Hepatocyte (in vitro differentiated cells): ENCODE measurements around the gene TMIE.

Source experiments
- EZH2 ChIP-seq: fragments of 200-600 bp; sonication (generic); IDR thresholded peaks from 2 replicates; pipeline ENCODE4 v1.6.1; 2016; ENCODE audit warnings: antibody characterized with exemption, mild to moderate bottlenecking, borderline replicate concordance
- EZH2phosphoT487 ChIP-seq: fragments of 200-600 bp; sonication (generic); IDR thresholded peaks from one replicate; pipeline ENCODE4 v1.6.1; 2018; ENCODE audit warnings: antibody characterized with exemption, mild to moderate bottlenecking, low read depth, moderate library complexity; ENCODE audit not compliant: unreplicated experiment, severe bottlenecking
- TF ChIP-seq, protein P1 (sequence below): fragments of 200-600 bp; sonication (generic); IDR thresholded peaks from 2 replicates; pipeline ENCODE4 v1.5.1; 2016; ENCODE audit warnings: antibody characterized with exemption, mild to moderate bottlenecking; ENCODE audit not compliant: poor library complexity

DNA sequence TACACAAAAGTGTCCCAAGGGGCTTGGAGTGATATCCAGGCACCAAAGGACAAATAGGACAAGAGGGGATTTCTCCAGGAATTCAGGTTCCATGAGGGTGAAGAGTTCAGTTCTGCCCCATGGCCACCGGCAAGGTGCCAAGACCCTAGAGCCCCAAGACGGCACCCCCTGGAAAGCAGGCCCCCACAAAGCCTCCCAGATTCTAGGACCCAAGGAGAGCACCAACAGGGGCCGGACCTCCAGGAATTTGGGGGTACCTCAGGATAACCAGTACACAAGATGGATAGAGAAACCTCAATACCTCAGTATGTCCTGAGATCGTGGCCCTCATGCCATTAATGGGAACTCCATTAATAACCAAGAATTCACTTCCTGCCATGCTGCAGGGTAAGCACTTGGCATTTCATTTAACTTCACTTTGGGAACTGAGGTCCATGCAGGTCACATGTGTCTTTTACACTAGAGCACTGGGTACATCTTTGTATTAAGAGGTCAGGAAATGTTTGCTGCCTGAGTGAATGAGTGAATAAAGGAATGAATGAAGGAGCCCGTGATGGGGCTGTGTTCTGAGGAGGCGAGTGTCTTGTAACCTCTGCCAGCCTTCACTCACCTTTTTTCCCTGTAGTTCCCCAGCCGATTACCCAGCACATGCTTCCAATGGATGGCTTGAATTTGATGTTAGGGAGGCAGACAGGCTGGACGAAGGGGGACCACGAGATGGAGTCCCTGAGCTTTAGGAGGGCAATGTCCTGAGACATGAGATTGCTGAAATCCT is 32.0 kb downstream of the TMIE start:
- TF ChIP-seq, protein P1, sequence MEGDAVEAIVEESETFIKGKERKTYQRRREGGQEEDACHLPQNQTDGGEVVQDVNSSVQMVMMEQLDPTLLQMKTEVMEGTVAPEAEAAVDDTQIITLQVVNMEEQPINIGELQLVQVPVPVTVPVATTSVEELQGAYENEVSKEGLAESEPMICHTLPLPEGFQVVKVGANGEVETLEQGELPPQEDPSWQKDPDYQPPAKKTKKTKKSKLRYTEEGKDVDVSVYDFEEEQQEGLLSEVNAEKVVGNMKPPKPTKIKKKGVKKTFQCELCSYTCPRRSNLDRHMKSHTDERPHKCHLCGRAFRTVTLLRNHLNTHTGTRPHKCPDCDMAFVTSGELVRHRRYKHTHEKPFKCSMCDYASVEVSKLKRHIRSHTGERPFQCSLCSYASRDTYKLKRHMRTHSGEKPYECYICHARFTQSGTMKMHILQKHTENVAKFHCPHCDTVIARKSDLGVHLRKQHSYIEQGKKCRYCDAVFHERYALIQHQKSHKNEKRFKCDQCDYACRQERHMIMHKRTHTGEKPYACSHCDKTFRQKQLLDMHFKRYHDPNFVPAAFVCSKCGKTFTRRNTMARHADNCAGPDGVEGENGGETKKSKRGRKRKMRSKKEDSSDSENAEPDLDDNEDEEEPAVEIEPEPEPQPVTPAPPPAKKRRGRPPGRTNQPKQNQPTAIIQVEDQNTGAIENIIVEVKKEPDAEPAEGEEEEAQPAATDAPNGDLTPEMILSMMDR = no peak
- TF ChIP-seq EZH2phosphoT487 (no peak), EZH2 (no peak)
